Measurements from ENCODE around the gene RGS17.
"Not testable (repeated sequence)": the region's sequence is repeated elsewhere in the genome, so short reads cannot be mapped to it uniquely, and the experiment has no call there.

The RGS17 gene

GRCh38 chr6:152993431-152993830 lies 137.7 kb downstream of the RGS17 start:
- no peak for TF ChIP-seq CTCF (IDR thresholded peaks at IDR 0.05; ENCODE audit: low read depth, low read length)
- H3K4me3 ChIP-seq (ENCODE audit: low read depth, low read length), result no peak overlapping the region

- H3K4me3 ChIP-seq (ENCODE audit: low read depth, low read length), result no peak overlapping the region
- no peak for TF ChIP-seq CTCF (IDR thresholded peaks at IDR 0.05; ENCODE audit: low read depth, low read length)
These were observed 144.1 kb downstream of the RGS17 start for GRCh38 chr6:152986978-152987377.

- H3K4me3 ChIP-seq (ENCODE audit: low read depth, low read length), result not testable (repeated sequence)
These were observed 145.8 kb downstream of the RGS17 start for GRCh38 chr6:152985300-152985699.

GRCh38 chr6:152984513-152984872 lies 146.6 kb downstream of the RGS17 start:
- no peak for TF ChIP-seq CTCF (IDR thresholded peaks at IDR 0.05; ENCODE audit: low read depth, low read length)

GRCh38 chr6:152983637-152984512 lies 147.2 kb downstream of the RGS17 start:
- peak overlapping the region; percentile 93 for H3K4me3 ChIP-seq (ENCODE audit: low read depth, low read length)
- TF ChIP-seq CTCF (IDR thresholded peaks at IDR 0.05; ENCODE audit: low read depth, low read length), result no peak

More at GRCh38 chr6:152984513-152984872, 146.6 kb downstream of the RGS17 start:
- H3K4me3 ChIP-seq (ENCODE audit: low read depth, low read length), result peak overlapping the region; percentile 93

- TF ChIP-seq CTCF (IDR thresholded peaks at IDR 0.05; ENCODE audit: low read depth, low read length), result no peak
- peak within 1 kb of the TSS; percentile 93 for H3K4me3 ChIP-seq (ENCODE audit: low read depth, low read length)
These were observed 148.0 kb downstream of the RGS17 start, which contains the start of gene FBXO5 for GRCh38 chr6:152982904-152983636. TSS of gene FBXO5 (minus strand) at chr6:152983041. CDS start at chr6:152982959, 82 bp downstream.

- peak overlapping the region; percentile 93 for H3K4me3 ChIP-seq (ENCODE audit: low read depth, low read length)
- TF ChIP-seq CTCF (IDR thresholded peaks at IDR 0.05; ENCODE audit: low read depth, low read length), result no peak
These were observed 148.8 kb downstream of the RGS17 start for GRCh38 chr6:152981989-152982903.
